RPMI7951 (cell line): ENCODE data around the gene SLC9C2. TPM values are rescaled to one million over a fixed set of nuclear protein-coding genes. Genes with fewer than 3 reads are reported as not detected.
A peak's percentile ranks its signal among the peaks of the same experiment; 100 is the strongest.
"Not testable (repeated sequence)": the region's sequence is repeated elsewhere in the genome, so short reads cannot be mapped to it uniquely, and the experiment has no call there.

ENCODE experiments used
- DNase-seq: peaks from one replicate; pipeline ENCODE4 v3.0.0-alpha.2; 2012; ENCODE audit warnings: low read depth
- total RNA-seq: library from RNA; depleted of rRNA; stranded (reverse); fragments of >200 nt; shearing (Covaris generic); gene quantifications from 2 replicates; pipeline ENCODE4 v1.2.3, GENCODE V29; 2014

SLC9C2 gene
- total RNA-seq, 1 experiment from 2014 or later, result not detected

DNA sequence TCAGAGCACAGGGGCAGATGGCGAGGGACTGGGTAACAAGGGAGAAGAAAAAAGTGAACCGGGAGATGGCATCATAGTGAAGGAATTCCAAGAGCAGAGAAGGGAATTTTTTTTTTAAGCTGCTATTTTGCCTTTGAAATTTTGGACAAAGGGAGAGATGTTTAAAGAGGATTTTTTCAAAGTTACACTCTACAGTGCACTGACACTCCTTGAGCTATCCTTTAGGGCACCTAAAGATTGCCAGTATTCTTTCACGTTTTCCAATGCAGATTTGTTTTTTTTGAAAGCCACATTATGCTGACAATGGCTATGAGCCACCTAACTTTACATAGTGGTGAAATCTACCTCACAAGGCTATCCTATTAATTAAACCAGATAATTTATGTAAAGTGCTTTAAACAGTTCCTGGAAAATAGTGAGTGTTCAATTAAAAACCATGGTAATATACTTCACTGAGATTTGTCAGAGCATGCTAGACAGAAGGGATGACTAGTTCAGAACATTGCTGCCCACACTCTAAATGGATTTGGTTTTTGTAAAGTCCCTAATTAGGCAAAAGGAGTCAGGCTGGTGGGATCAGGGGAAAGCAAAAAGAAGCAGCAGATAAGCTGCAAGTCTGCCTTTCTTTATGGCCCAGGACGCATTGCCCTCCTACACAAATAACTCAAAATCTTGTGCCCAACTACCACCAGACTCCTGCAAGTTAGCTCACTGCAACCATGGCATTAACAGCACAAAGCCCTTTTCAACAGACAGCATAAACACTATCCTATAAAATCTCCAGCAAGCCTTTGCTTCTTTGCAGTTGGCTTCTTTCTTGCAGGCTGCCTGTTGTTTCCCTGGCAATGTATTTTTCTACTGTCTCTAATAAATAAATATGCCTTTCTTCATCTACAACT lies 71.8 kb downstream of the SLC9C2 start:
- DNase-seq, result no peak

DNA sequence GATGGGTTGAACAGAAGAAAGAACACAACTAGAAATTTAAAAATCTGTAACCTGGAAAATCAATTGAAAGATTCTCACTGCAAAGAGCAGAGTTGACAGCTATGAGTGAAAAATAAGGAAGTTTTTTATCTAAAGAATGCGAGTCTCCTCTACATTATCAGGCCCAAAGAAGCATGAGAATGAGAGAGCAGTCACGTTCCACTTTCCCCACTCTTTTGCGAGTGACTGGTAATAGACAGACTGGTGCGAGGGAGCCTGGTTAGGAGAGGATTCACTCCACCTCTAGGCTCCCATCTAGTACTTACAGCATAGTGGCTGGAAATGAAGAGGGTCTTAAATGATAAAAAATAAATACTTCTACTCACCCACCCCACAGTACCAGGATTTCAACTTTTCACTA lies 73.8 kb downstream of the SLC9C2 start:
- DNase-seq, result no peak

DNA sequence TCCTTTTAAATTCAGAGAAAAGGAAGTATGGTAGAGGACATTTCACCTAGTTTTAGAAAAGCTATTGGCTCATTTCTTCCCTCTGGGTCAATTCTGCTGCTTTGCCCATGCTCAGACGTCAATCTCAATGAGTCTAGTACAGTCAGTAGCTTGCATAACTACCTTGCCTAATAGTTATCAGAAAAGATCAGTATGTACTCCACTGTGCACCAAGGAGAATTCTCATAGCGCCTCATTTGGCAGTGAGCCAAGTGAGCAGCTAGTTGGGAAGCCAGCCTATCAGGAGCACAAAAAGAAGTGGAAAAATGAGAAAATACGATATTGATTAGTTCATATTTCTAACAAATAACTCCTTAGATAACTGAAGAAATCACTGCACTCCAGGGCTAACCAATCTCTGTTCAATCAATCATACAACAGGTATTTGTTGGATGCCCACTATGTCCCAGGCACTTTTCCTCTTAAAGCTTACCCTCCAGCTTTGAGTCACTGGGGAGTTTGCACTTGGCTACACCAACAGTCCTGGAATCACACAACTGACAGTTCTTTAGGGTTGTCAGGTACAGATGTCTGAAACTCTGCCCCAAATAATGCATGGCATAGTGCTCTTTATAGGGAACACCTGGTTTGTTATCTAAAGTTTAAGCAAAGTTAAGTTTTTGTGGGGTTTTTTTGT lies 75.6 kb downstream of the SLC9C2 start:
- DNase-seq, result peak; percentile 26

DNA sequence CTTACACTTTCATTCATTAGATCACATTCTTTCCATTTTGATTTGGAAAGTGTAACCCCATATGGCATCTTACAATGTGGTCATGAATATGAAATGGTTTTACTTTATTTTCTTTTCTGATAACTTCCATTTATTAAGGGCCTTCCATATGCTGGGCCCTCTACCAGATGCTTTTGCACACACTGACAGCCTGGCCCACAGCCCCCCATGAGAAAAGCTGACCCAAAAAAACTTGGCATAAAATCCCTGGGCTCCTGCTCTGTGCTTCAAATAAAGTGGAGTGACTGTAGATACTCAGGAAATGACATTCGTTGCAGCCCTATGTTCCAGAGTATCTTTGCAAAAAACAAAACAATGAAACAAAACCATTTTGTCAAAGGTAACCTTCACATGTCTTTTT lies 76.9 kb downstream of the SLC9C2 start:
- DNase-seq, result no peak

DNA sequence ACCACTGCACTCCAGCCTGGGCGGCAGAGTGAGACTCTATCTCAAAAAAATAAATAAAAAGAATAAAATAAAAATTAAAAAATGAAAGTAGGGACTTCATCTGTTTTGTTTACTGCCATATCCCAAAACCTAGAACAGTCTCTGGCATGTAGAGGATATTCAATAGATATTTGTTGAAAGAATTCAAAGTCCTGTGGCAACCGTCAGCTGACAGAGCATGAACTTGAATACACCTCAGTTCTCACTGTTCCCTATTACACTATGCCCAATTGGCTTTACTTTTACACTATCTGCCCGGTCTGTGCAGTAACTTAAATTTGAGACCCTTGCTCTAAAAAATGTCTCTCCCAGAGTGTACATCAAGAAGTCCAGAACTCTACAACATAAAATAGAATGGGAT lies 79.5 kb downstream of the SLC9C2 start:
- no peak for DNase-seq

DNA sequence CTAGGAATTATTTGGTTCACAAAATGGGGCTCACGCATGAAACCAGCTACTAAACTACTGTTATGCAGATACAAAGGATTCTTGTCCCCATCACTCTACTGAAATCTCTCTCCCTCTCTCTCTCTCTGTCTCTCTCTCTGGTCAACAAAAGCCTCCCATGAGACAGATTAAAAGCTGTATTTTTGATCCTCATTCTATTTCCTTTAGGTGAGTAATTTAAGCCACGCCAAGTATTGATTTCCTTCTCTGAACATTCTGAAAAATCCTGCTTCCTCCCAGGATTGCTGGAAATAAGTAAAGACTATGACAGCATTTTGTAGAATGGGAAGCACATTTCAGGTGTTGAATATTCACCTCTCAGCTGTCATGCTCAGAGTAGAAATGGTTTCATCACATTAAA lies 82.1 kb downstream of the SLC9C2 start:
- DNase-seq, result no peak

DNA sequence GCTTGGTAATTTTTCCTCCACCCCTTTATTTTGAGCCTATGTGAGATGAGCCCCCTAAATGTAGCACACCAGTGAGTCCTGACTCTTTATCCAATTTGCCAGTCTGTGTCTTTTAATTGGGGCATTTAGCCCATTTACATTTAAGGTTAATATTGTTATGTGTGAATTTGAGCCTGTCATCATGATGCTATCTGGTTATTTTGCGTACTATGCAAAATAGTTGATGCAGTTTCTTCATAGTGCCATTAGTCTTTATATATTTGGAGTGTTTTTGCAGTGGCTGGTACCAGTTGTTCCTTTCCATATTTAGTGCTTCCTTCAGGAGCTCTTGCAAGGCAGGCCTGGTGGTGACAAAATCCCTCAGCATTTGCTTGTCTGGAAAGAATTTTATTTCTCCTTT lies 88.4 kb downstream of the SLC9C2 start:
- DNase-seq, result not testable (repeated sequence)

DNA sequence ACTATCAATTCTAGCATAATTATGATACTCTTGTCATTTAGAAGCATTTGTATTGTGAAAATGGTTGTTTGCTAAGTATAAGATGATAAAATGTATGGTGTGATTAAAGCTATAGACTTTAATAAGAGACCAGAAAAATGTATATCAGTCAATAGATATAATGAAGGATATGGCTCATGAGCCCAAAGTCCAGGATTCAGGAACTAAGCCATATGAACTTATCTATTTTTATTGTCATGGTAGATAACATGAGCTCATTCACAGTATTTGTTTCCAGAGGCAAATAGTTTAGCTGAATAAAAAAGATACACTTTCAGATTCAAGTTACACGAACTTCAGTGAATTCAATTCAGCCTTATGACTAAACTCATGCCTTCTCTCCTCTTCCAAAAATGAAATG lies 93.1 kb downstream of the SLC9C2 start:
- DNase-seq, result no peak

DNA sequence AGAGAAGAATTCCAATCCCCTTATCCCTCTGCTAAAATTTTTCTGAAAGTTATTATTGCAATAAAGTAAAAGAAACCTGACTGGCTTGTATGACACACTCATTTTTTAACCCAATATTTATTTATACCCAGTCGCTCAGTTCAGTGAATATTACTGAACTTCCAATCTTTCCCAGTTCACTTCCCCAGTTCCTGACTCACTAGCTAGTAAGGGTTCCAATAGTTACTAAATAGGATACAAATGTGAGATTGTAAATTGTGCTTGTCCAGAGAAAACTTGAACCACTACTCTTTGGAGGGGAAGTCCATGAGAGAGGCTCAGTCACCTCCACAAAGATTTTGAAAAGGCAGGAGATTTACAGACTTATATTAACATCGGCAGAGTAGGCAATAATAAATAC lies 94.3 kb downstream of the SLC9C2 start:
- DNase-seq, result no peak

DNA sequence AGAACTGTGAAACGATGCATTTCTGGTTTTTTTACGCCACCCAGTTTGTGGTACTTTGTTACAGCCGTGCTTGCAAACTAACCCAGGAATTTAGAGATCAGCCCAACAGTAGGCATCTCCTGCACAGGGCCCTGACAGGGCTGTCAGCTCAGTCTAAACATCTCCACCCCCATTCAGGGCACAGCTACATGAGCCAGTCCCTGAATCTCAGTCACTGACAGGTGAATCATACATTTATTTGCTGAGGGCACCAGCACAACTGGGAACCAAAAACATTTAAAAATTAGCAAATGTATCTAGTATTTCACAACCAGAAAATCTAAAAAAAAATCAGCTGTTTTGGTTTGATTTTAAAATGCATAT lies 95.0 kb downstream of the SLC9C2 start:
- no peak for DNase-seq

DNA sequence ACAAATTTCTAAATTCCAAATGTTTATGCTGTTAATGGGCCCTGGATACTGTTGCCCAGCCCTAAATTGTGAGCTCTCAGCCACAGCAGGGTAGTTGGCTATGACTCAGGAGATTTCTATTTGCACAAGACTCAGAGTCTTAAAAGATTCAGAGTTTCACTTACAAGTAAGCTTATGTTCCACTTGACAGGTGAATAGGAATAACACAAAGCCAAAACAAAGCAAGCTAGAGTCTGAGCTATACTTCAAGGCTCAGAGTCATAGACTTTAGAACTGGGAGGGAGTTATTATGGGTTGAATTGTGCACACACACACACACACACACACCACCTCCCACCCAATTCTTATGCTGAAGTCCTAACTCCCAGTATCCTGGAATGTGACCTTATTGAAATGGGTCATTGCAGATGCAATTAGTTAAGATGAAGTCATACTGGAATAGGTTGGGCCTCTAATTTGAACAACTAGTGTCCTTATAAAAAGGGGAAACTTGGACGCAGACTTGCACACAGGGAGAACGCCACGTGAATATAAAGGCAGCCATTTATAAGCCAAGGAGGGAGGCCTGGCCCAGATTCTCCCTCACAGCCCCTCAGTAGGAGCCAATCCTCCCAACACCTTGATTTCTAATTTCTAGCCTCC lies 95.5 kb downstream of the SLC9C2 start:
- peak; percentile 51 for DNase-seq

DNA sequence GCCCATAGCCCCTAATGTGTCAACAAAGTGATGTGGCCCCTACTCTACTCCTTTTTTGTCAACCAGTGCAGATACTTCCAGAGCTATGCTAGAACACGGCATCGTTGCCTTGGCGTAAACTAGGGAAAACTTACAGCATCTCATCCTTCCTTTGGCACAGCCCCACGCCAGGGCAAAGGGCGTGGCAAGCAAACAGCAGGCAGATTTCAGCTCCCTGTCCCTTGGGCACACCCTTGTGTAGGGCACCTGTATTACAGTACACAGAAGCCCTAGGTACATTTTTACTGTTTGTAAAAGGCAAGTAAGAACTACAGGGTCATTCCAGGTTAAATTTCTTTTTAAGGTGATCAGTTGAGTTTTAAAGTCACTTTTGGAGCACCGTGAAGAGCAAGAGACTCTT lies 96.4 kb downstream of the SLC9C2 start:
- peak; percentile 7 for DNase-seq

DNA sequence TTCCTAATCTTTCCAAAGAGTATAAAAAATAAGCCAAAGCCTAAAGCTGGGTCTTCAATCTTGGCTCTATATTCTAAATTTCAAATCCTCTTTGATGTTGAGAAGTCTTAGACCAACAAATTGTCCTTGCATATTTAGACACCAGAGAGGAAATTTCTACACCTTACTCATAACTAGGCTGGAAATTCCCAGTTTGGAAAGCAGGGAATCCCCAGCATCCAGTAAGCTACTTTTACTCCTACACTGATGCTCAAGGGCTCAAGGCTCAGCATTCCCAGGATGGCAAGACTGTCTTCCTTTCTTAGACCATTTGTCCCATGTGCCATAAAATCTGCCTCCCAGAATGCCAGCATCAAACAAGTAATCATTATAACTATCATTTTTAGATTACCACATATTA lies 97.5 kb downstream of the SLC9C2 start:
- peak; percentile 3 for DNase-seq

DNA sequence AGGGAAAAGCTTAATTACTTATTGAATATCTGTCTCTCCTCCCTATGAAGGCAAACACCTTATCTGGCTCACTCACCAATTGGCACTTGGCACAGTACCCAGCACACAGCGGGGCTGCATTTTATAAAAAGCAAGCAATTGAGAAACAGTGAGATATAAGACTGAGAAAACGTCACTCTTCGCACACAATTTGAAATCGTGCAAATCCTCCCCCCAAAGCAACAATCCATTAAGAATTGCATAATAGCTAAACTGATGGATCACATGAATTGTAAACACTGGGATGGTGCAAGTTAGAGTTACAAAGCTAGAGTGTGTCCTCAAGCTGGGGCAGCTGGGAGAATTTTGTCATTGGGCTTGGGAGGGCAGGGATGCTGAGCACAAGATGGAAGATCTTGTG lies 98.6 kb downstream of the SLC9C2 start:
- DNase-seq, result no peak

DNA sequence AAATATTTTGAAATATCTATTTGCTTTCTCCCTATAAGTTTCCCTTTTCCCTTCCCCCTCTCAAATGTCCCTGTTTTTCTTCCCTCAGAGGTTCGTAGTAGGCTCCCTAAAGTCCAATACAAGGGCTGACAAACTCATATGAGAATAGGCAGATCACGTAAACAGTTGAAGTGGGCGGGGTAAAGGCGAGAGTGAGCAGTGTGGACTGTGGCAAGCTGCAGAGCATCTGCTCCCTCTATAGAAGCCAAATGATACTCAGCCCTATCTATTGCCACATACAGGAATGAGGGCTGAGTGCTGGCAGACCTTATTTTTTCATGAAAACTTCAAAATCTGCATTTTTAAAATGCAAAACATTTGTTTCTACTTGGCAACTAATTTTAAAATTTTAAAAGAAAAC lies 99.5 kb downstream of the SLC9C2 start:
- peak; percentile 28 for DNase-seq

DNA sequence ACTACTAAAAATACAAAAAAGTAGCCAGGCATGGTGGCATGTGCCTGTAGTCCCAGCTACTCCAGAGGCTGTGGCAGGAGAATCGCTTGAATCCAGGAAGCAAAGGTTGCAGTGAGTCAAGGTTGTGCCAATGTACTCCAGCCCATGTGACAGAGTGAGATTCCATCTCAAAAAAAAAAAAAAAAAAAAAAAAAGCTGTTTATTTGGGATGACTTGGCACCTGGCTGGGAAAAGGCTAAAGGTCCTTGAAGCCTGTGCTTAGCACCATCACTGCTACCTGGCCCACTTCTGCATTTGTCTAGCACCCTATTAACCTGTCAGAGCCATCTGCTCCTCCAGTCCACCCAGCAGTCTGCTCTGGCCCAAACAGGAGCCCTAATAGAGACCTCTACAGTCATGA lies 100.8 kb downstream of the SLC9C2 start:
- DNase-seq, result no peak

DNA sequence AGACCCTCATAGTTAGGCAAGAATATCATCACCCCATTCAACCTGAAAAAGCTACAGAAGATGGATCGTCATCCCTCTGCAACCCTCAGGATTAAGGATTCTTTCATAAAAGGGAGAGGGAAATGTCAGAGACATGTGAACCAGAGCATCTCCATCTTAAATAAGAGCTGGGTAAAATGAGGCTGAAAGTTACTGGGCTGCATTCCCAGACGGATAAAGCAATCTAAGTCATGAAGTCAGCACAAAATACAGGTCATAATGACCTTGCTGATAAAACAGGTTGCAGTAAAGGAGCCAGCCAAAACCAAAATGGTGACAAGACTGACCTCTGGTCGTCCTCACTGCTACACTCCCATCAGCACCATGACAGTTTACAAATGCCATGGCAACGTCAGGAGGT lies 103.1 kb downstream of the SLC9C2 start:
- no peak for DNase-seq

DNA sequence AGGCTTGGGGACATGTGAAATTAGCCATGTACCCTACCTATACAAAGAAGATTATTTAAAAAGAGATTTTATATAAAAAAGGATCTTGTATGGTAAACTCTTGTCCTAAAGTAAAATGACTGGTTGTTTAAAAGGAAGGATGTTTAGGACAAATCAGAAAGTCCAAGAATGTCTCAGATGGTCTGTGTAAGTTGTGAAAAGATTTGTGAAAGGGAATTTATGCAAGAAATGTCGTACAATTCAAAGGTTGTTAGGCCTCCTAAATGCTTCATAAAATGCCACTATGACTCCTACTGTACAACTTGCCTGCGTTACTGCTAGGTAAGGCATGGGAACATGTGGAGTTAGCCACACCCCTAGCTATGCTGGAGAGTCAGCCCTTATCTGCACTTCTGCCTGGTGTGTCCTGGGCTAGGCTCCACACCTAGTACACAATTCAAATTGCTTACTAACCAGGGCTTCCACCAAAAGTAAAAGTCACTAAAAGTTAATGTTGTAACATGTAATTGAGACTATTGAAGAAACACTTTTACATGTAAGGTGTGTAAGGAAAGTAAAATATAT lies 106.0 kb downstream of the SLC9C2 start:
- no peak for DNase-seq

DNA sequence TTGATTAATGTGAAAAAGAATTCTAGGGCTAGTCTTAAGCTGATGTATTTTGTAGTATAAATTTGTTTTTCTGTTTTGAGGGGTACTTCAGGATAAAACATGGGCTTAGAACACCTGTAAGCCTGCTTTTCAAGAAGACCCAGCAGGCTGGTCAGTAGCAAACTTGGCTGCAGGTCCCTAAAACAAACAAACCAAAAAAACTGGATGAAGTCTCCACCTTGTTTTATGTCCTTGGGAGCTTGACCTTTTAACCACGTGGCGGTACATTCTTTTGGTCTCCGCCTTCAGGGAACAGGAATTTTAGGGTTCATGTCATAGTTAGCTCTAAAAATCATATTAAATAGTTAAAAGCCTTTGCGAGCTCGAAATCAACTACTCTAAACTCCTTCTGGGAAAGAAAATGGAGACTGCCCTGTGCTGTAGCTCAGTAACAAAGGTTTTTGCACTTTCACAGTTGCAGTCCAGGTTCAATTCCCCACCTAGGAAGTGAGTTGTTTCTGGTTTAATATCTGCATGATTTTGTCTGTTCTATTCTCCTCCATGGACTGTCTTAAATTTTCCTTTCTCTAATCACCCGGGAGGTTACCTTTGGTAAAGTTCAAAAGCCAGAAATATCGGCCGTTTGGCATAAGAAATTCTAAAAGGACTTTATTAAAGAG lies 107.1 kb downstream of the SLC9C2 start:
- no peak for DNase-seq

DNA sequence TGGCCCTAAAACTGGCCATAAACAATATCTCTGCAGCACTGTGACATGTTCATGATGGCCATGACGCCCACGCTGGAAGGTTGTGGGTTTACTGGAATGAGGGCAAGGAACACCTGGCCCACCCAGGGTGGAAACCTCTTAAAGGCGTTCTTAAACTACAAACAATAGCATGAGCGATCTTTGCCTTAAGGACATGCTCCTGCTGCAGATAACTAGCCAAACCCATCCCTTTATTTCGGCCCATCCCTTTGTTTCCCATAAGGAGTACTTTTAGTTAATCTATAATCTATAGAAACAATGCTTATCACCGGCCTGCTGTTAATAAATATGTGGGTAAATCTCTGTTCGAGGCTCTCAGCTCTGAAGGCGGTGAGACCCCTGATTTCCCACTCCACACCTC lies 109.7 kb downstream of the SLC9C2 start:
- not testable (repeated sequence) for DNase-seq

DNA sequence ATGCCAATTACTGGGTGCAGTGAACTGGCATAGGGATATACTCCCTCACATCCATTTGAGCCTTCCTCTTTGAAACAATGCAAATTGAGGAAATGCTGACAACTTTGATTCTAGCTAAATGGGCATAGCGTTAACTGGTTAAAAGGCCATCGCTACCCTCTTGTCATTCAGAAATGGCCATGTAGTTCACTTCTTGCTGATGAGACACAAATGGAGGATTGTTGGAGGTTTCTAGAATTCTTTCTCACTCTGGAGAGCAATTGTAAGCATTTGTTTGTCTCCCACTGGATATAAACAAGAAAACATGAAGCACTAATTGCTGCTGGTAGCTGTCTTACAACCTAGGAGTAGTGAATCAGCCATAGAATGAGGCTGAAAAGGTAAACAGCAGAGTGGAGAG lies 111.4 kb downstream of the SLC9C2 start:
- no peak for DNase-seq

DNA sequence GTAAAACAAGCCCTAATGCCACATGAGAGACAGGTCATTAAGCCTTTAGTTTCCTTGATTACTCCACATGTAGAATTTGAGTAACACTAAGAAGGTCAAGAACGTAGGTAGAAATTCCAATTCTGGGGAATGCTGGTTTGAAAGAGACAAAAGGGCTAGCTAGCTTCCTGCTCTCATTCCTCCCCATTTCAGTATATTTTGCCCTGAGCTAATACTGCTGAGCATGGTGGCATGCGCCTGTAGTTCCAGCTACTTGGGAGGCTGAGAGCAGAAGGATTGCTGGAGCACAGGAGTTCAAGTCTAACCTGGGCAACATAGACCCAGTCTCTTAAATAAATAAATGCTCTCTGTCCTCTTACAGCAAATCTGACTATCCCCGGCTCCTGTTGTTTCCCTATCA lies 112.9 kb downstream of the SLC9C2 start:
- no peak for DNase-seq
